HL-60 (cell line): ENCODE data around the gene CUL2.

Experiments used
- DNase-seq, 2 experiments: peaks; one replicate each; pipeline ENCODE4 v3.0.0-alpha.2; 2010 to 2020; ENCODE audit warnings: low read depth in 1 of 2, low spot score in 1 of 2
- H3K27ac ChIP-seq: fragments of 250-450 bp; sonication (Bioruptor Pico); replicated peaks from 2 replicates; pipeline ENCODE4 v1.5.1; 2020; ENCODE audit warnings: mild to moderate bottlenecking, moderate library complexity
- H3K27me3 ChIP-seq: fragments of 250-450 bp; sonication (Bioruptor Pico); 2 replicates; pipeline ENCODE4 v1.5.1; 2021; ENCODE audit warnings: mild to moderate bottlenecking, moderate library complexity; ENCODE audit not compliant: insufficient read depth, poor library complexity, severe bottlenecking
- H3K4me3 ChIP-seq: replicated peaks from 2 replicates; pipeline ENCODE4 v1.5.1; 2011; ENCODE audit warnings: mild to moderate bottlenecking, control low read depth, low read length; ENCODE audit not compliant: insufficient read depth
- CTCF ChIP-seq: IDR thresholded peaks from one replicate; pipeline ENCODE4 v1.5.1; 2011; ENCODE audit warnings: low read length, control low read depth, inconsistent platforms; ENCODE audit not compliant: insufficient read depth
- GABPA ChIP-seq: IDR thresholded peaks from 2 replicates; pipeline ENCODE4 v1.6.1; 2012; ENCODE audit warnings: low read depth
- POLR2AphosphoS5 ChIP-seq: IDR thresholded peaks from 2 replicates; pipeline ENCODE4 v1.6.1; 2012; ENCODE audit warnings: low read depth
- SPI1 ChIP-seq: IDR thresholded peaks from 2 replicates; pipeline ENCODE4 v1.6.1; 2012; ENCODE audit warnings: low read depth, mild to moderate bottlenecking, borderline replicate concordance
- TF ChIP-seq, protein P1 (sequence below): IDR thresholded peaks from 2 replicates; pipeline ENCODE4 v1.6.1; 2012; ENCODE audit warnings: low read depth; ENCODE audit not compliant: insufficient replicate concordance

The CUL2 gene

GRCh38 chr10:35058686-35059085 is 31.5 kb downstream of the CUL2 start:
- Histone ChIP-seq H3K27me3 (no peaks in the 10 kb centered on the region), H3K27ac (no peak overlapping the region), H3K4me3 (no peak overlapping the region)
- no peak for DNase-seq
- TF ChIP-seq CTCF (no peak), GABPA (no peak), POLR2AphosphoS5 (no peak), SPI1 (no peak)
- TF ChIP-seq, protein P1, sequence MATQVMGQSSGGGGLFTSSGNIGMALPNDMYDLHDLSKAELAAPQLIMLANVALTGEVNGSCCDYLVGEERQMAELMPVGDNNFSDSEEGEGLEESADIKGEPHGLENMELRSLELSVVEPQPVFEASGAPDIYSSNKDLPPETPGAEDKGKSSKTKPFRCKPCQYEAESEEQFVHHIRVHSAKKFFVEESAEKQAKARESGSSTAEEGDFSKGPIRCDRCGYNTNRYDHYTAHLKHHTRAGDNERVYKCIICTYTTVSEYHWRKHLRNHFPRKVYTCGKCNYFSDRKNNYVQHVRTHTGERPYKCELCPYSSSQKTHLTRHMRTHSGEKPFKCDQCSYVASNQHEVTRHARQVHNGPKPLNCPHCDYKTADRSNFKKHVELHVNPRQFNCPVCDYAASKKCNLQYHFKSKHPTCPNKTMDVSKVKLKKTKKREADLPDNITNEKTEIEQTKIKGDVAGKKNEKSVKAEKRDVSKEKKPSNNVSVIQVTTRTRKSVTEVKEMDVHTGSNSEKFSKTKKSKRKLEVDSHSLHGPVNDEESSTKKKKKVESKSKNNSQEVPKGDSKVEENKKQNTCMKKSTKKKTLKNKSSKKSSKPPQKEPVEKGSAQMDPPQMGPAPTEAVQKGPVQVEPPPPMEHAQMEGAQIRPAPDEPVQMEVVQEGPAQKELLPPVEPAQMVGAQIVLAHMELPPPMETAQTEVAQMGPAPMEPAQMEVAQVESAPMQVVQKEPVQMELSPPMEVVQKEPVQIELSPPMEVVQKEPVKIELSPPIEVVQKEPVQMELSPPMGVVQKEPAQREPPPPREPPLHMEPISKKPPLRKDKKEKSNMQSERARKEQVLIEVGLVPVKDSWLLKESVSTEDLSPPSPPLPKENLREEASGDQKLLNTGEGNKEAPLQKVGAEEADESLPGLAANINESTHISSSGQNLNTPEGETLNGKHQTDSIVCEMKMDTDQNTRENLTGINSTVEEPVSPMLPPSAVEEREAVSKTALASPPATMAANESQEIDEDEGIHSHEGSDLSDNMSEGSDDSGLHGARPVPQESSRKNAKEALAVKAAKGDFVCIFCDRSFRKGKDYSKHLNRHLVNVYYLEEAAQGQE, result no peak

- TF ChIP-seq GABPA, result no peak
These were observed 32.0 kb downstream of the CUL2 start for GRCh38 chr10:35058134-35058533.

DNA sequence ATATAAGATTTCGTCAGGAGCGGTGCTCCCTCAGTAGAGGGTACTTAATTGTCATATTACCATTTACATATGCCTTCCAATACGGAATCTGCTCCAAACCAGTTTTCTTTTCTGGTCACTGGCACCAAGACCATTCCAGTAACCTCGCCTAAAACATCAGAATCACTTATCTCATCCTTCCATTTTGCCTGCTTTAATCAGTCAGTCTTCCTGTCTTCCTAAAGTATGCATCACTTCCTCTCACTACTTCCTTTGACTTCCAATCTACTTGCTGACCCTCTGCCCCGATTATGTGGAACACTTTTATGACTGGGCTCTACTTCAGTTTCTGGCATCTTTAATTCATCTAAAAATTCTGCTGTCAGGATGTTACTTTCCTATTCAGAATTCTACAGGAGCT is 33.5 kb downstream of the CUL2 start:
- no peak for TF ChIP-seq GABPA
- no peak for TF ChIP-seq CTCF
- TF ChIP-seq SPI1, result no peak
- TF ChIP-seq POLR2AphosphoS5, result no peak
- TF ChIP-seq, protein P1, result no peak
- H3K27ac ChIP-seq, result no peak overlapping the region

More at GRCh38 chr10:35058134-35058533, 32.0 kb downstream of the CUL2 start:
- no peaks in the 10 kb centered on the region for H3K27me3 ChIP-seq
- DNase-seq, result no peak
- no peak overlapping the region for H3K4me3 ChIP-seq
- no peak overlapping the region for H3K27ac ChIP-seq

GRCh38 chr10:35056133-35056532 is 34.0 kb downstream of the CUL2 start:
- H3K4me3 ChIP-seq, result no peak overlapping the region
- TF ChIP-seq POLR2AphosphoS5 (no peak), SPI1 (no peak), CTCF (no peak), GABPA (no peak)
- TF ChIP-seq, protein P1, result no peak
- H3K27me3 ChIP-seq, result no peaks in the 10 kb centered on the region
- H3K27ac ChIP-seq, result no peak overlapping the region
- DNase-seq, result no peak

More for the DNA sequence above, 33.5 kb downstream of the CUL2 start:
- no peak for DNase-seq
- Histone ChIP-seq H3K27me3 (no peaks in the 10 kb centered on the region), H3K4me3 (no peak overlapping the region)
